DND-41 (cell line): ENCODE data around the gene CCL15.
"Not testable (repeated sequence)": the region's sequence is repeated elsewhere in the genome, so short reads cannot be mapped to it uniquely, and the experiment has no call there.

Experiments
- ATAC-seq: fragments of 200-7000 bp; cut with Tn5 transposase; 3 replicates; pipeline ENCODE4 v1.9.1; 2021; ENCODE audit warnings: low read depth; ENCODE audit not compliant: insufficient read depth
- DNase-seq: peaks from one replicate; pipeline ENCODE4 v3.0.0-alpha.2; 2020
- H2AFZ ChIP-seq: 2 replicates; pipeline ENCODE4 v1.6.0; 2012; ENCODE audit warnings: low read depth, low read length
- H3K27ac ChIP-seq: 2 replicates; pipeline ENCODE4 v1.5.1; 2012; ENCODE audit warnings: low read length, inconsistent platforms
- H3K27me3 ChIP-seq: fragments of 200-600 bp; sonication (generic); 2 replicates; pipeline ENCODE4 v1.6.0; 2012; ENCODE audit warnings: low read length, mild to moderate bottlenecking, inconsistent platforms; ENCODE audit not compliant: insufficient read depth, poor library complexity
- H3K36me3 ChIP-seq: 2 replicates; pipeline ENCODE4 v1.5.1; 2012; ENCODE audit warnings: low read length, inconsistent platforms; ENCODE audit not compliant: insufficient read depth
- H3K4me1 ChIP-seq: 2 replicates; pipeline ENCODE4 v1.5.1; 2012; ENCODE audit warnings: mild to moderate bottlenecking, low read length; ENCODE audit not compliant: insufficient read depth
- H3K4me2 ChIP-seq: 2 replicates; pipeline ENCODE4 v1.6.0; 2012; ENCODE audit warnings: mild to moderate bottlenecking, moderate library complexity, low read length, inconsistent platforms; ENCODE audit not compliant: insufficient read depth
- H3K4me3 ChIP-seq, 2 experiments: fragments of 200-600 bp in 1 of 2; shearing (Covaris generic) in 1 of 2; 2 replicates each; pipeline ENCODE4 v1.5.1; 2012 to 2016; ENCODE audit warnings: inconsistent platforms in 2 of 2, low read length in 2 of 2, mild to moderate bottlenecking in 2 of 2, low read depth in 1 of 2, moderate library complexity in 1 of 2
- H3K79me2 ChIP-seq: 2 replicates; pipeline ENCODE4 v1.6.0; 2012; ENCODE audit warnings: low read length, inconsistent platforms; ENCODE audit not compliant: insufficient read depth
- H3K9ac ChIP-seq: 2 replicates; pipeline ENCODE4 v1.6.0; 2012; ENCODE audit warnings: low read depth, mild to moderate bottlenecking, inconsistent platforms, low read length, moderate library complexity
- H3K9me3 ChIP-seq: 2 replicates; pipeline ENCODE4 v1.5.1; 2012; ENCODE audit warnings: low read length, moderate library complexity, mild to moderate bottlenecking, inconsistent platforms; ENCODE audit not compliant: insufficient read depth, severe bottlenecking
- H4K20me1 ChIP-seq: 2 replicates; pipeline ENCODE4 v1.6.0; 2012; ENCODE audit warnings: low read length; ENCODE audit not compliant: insufficient read depth
- CTCF ChIP-seq: IDR thresholded peaks from 2 replicates; pipeline ENCODE4 v1.5.1; 2012; ENCODE audit warnings: borderline replicate concordance, low read length, moderate library complexity, mild to moderate bottlenecking; ENCODE audit not compliant: poor library complexity, severe bottlenecking; ENCODE audit errors: extremely low read depth
- EZH2 ChIP-seq: IDR thresholded peaks from 3 replicates; pipeline ENCODE4 v1.6.1; 2012; ENCODE audit warnings: borderline replicate concordance, low read depth, mild to moderate bottlenecking, moderate library complexity, low read length, inconsistent platforms; ENCODE audit not compliant: severe bottlenecking

The CCL15 gene

GRCh38 chr17:35998018-35998545 lies 3.3 kb downstream of the CCL15 start:
- Histone ChIP-seq H3K4me2 (no peak overlapping the region), H2AFZ (no peak overlapping the region), H3K27me3 (no peaks in the 10 kb centered on the region), H3K4me3 (no peak overlapping the region), H4K20me1 (no peaks in the 10 kb centered on the region), H3K4me1 (no peaks in the 10 kb centered on the region), H3K36me3 (no peaks in the 10 kb centered on the region), H3K9ac (no peak overlapping the region), H3K79me2 (no peaks in the 10 kb centered on the region), H3K9me3 (no peaks in the 10 kb centered on the region), H3K27ac (no peak overlapping the region)
- ATAC-seq: no peak
- no peak for DNase-seq
- TF ChIP-seq EZH2 (no peak), CTCF (no peak)

- H3K79me2 ChIP-seq, H2AFZ ChIP-seq, H3K9me3 ChIP-seq, H3K27ac ChIP-seq, H3K27me3 ChIP-seq, H4K20me1 ChIP-seq, H3K4me3 ChIP-seq, H3K36me3 ChIP-seq, H3K4me2 ChIP-seq, ATAC-seq, H3K4me1 ChIP-seq, H3K9ac ChIP-seq, DNase-seq: not testable (repeated sequence)
These were observed 6.0 kb downstream of the CCL15 start for GRCh38 chr17:35995346-35995745.

- DNase-seq (no peak), ATAC-seq (no peak)
- Histone ChIP-seq H4K20me1 (no peaks in the 10 kb centered on the region), H3K79me2 (no peaks in the 10 kb centered on the region), H3K27me3 (no peaks in the 10 kb centered on the region), H3K4me3 (no peak overlapping the region), H3K9me3 (peaks cover 6% of the 10 kb centered on the region), H3K36me3 (no peaks in the 10 kb centered on the region), H3K9ac (no peak overlapping the region), H3K4me1 (no peaks in the 10 kb centered on the region), H3K4me2 (no peak overlapping the region), H2AFZ (no peak overlapping the region), H3K27ac (no peak overlapping the region)
- TF ChIP-seq EZH2 (no peak), CTCF (no peak)
These were observed 10.3 kb downstream of the CCL15 start for GRCh38 chr17:35991075-35991474.

- no peak overlapping the region for H3K27ac ChIP-seq
- H3K4me3 ChIP-seq: no peak overlapping the region
- DNase-seq (no peak), ATAC-seq (no peak)
- no peaks in the 10 kb centered on the region for H3K27me3 ChIP-seq
- no peak overlapping the region for H3K9ac ChIP-seq
- no peaks in the 10 kb centered on the region for H3K79me2 ChIP-seq
- H2AFZ ChIP-seq: no peak overlapping the region
- no peaks in the 10 kb centered on the region for H3K36me3 ChIP-seq
- TF ChIP-seq CTCF (no peak), EZH2 (no peak)
- H3K9me3 ChIP-seq: peaks cover 6% of the 10 kb centered on the region
- H4K20me1 ChIP-seq: no peaks in the 10 kb centered on the region
- no peak overlapping the region for H3K4me2 ChIP-seq
- no peaks in the 10 kb centered on the region for H3K4me1 ChIP-seq
These were observed 13.2 kb downstream of the CCL15 start for GRCh38 chr17:35988164-35988563.
